SJSA1 (cell line): ENCODE data around the gene VPS8. TPM values are rescaled to one million over a fixed set of nuclear protein-coding genes. Genes with fewer than 3 reads are reported as not detected.

Experiments used
- DNase-seq, 2 experiments: peaks; one replicate each; pipeline ENCODE4 v3.0.0-alpha.2; 2015 to 2020; ENCODE audit warnings: low spot score in 2 of 2, low read depth in 1 of 2
- H3K27ac ChIP-seq: fragments of 250-450 bp; sonication (Bioruptor Pico); 2 replicates; pipeline ENCODE4 v1.5.1; 2020; ENCODE audit warnings: mild to moderate bottlenecking, moderate library complexity
- H3K27me3 ChIP-seq: fragments of 250-450 bp; sonication (Bioruptor Pico); replicated peaks from 2 replicates; pipeline ENCODE4 v1.5.1; 2020; ENCODE audit warnings: mild to moderate bottlenecking, moderate library complexity
- H3K36me3 ChIP-seq: fragments of 250-450 bp; sonication (Bioruptor Pico); 2 replicates; pipeline ENCODE4 v1.5.1; 2020; ENCODE audit warnings: mild to moderate bottlenecking
- H3K4me1 ChIP-seq: fragments of 250-450 bp; sonication (Bioruptor Pico); replicated peaks from 2 replicates; pipeline ENCODE4 v1.6.1; 2021; ENCODE audit warnings: mild to moderate bottlenecking
- H3K4me3 ChIP-seq: fragments of 250-450 bp; sonication (Bioruptor Pico); 2 replicates; pipeline ENCODE4 v1.5.1; 2020; ENCODE audit warnings: mild to moderate bottlenecking
- H3K9me3 ChIP-seq: fragments of 250-450 bp; sonication (Bioruptor Pico); replicated peaks from 2 replicates; pipeline ENCODE4 v1.5.1; 2020; ENCODE audit warnings: mild to moderate bottlenecking
- total RNA-seq: library from RNA; depleted of rRNA; stranded (reverse); fragments of >200 nt; shearing (Covaris generic); gene quantifications from 2 replicates; pipeline ENCODE4 v1.2.3, GENCODE V29; 2014

VPS8 gene
- total RNA-seq, 1 experiment from 2014 or later: 43.9 TPM

DNA sequence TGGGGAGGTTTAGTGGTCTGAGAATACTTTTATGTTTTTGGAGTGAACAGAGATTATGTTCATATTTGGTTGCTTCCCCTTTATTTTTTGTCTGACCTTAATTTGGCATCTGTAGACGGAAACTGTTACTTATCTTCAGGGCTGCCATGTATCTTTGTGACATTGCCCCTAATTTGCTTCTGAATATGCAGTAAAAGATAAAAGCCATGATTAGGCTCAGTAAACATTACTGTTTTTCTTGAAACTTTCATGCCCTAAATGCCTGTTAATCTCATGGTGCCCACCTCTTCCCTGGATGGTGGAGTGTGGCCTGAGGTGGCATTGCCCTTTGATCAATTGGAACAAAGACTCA, 234.2 kb downstream of the VPS8 start:
- H3K27me3 ChIP-seq: no peaks in the 10 kb centered on the region
- H3K27ac ChIP-seq: no peak overlapping the region
- H3K4me1 ChIP-seq: no peaks in the 10 kb centered on the region
- peaks cover 15% of the 10 kb centered on the region for H3K36me3 ChIP-seq
- DNase-seq: no peak
- no peak overlapping the region for H3K4me3 ChIP-seq
- H3K9me3 ChIP-seq: no peaks in the 10 kb centered on the region

GRCh38 chr3:185046603-185047002, 234.6 kb downstream of the VPS8 start:
- H3K27ac ChIP-seq: no peak overlapping the region

GRCh38 chr3:185049710-185050109, 237.7 kb downstream of the VPS8 start:
- Histone ChIP-seq H3K36me3 (peaks cover 28% of the 10 kb centered on the region), H3K4me3 (no peak overlapping the region), H3K9me3 (no peaks in the 10 kb centered on the region), H3K4me1 (no peaks in the 10 kb centered on the region), H3K27me3 (no peaks in the 10 kb centered on the region), H3K27ac (no peak overlapping the region)
- no peak for DNase-seq

More at GRCh38 chr3:185046603-185047002, 234.6 kb downstream of the VPS8 start:
- Histone ChIP-seq H3K4me1 (no peaks in the 10 kb centered on the region), H3K36me3 (peaks cover 15% of the 10 kb centered on the region), H3K27me3 (no peaks in the 10 kb centered on the region), H3K9me3 (no peaks in the 10 kb centered on the region), H3K4me3 (no peak overlapping the region)
- no peak for DNase-seq

GRCh38 chr3:185051801-185052200, 239.8 kb downstream of the VPS8 start:
- no peak for DNase-seq
- Histone ChIP-seq H3K27ac (no peak overlapping the region), H3K36me3 (peaks cover 31% of the 10 kb centered on the region), H3K4me1 (no peaks in the 10 kb centered on the region), H3K9me3 (no peaks in the 10 kb centered on the region), H3K27me3 (no peaks in the 10 kb centered on the region), H3K4me3 (no peak overlapping the region)

- Histone ChIP-seq H3K27ac (no peak overlapping the region), H3K36me3 (peaks cover 31% of the 10 kb centered on the region), H3K9me3 (no peaks in the 10 kb centered on the region), H3K4me1 (no peaks in the 10 kb centered on the region), H3K4me3 (no peak overlapping the region), H3K27me3 (no peaks in the 10 kb centered on the region)
- DNase-seq: no peak
Measured at GRCh38 chr3:185052631-185053030, 240.7 kb downstream of the VPS8 start.

GRCh38 chr3:185056908-185057307, 244.9 kb downstream of the VPS8 start:
- no peak for DNase-seq
- Histone ChIP-seq H3K9me3 (no peaks in the 10 kb centered on the region), H3K27me3 (no peaks in the 10 kb centered on the region), H3K36me3 (peaks cover 14% of the 10 kb centered on the region), H3K27ac (no peak overlapping the region), H3K4me1 (no peaks in the 10 kb centered on the region), H3K4me3 (no peak overlapping the region)

DNA sequence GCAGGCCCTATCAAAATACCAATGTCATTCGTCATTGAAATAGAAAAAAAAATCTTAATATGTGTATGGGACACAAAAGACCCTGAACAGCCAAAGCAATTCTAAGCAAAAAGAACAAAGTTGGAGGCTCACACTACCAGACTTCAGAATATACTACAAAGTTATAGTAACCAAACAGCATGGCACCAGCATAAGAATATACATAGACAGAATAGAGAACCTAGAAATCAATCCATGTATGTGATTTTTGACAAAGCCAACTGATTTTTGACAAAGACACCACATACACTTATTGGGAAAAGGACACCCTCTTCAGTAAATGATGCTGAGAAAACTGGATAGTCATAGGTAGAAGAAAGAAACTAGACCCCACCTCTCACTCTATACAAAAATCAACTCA, 245.9 kb downstream of the VPS8 start:
- no peaks in the 10 kb centered on the region for H3K27me3 ChIP-seq
- H3K4me1 ChIP-seq: no peaks in the 10 kb centered on the region
- no peak overlapping the region for H3K4me3 ChIP-seq
- no peaks in the 10 kb centered on the region for H3K9me3 ChIP-seq
- no peak overlapping the region for H3K27ac ChIP-seq
- DNase-seq: no peak
- H3K36me3 ChIP-seq: peaks cover 8% of the 10 kb centered on the region

DNA sequence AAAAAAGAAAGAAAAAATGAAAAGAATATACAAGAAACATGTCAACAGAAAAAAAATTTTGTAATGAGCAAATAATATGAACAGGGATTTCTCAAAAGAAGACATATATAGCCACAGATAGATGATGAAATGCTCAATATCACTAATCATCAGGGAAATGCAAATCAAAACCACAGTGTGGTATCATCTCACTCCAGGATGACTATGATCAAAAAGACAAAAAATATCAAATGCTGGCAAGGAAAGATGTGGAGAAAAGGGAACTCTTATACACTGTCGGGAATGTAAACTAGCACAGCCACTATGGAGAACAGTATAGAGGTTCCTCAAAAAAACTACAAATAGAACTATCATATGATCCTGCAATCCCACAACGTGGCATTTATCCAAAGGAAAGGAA, 246.8 kb downstream of the VPS8 start:
- H3K36me3 ChIP-seq: peaks cover 3% of the 10 kb centered on the region
- H3K9me3 ChIP-seq: no peaks in the 10 kb centered on the region
- no peak overlapping the region for H3K27ac ChIP-seq
- H3K4me1 ChIP-seq: no peaks in the 10 kb centered on the region
- DNase-seq: no peak
- no peaks in the 10 kb centered on the region for H3K27me3 ChIP-seq
- no peak overlapping the region for H3K4me3 ChIP-seq

GRCh38 chr3:185059766-185060165, 247.8 kb downstream of the VPS8 start:
- Histone ChIP-seq H3K4me1 (no peaks in the 10 kb centered on the region), H3K9me3 (no peaks in the 10 kb centered on the region), H3K4me3 (no peak overlapping the region), H3K27me3 (no peaks in the 10 kb centered on the region), H3K36me3 (0 out of 2 replicates have a peak, but pooled peaks cover 3% of the 10 kb centered on the region), H3K27ac (no peak overlapping the region)
- DNase-seq: no peak

DNA sequence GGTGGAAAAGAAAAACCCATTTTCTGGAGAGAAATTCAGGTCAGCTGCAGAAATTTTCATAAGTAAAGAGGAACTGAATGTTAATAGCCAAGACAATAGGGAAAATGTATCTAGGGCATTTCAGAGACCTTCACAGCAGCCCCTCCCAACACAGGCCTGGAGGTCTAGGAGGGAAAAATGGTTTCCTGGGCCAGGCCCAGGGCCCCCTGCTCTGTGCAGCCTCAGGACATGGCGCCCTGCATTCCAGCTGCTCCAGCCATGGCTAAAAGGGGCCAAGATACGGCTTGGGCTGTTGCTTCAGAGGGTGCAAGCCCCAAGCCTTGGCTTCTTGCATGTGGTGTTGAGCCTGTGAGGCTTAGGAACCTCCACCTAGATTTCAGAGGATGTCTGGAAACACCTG, 248.7 kb downstream of the VPS8 start:
- DNase-seq: no peak
- Histone ChIP-seq H3K9me3 (no peaks in the 10 kb centered on the region), H3K36me3 (0 out of 2 replicates have a peak, but pooled peaks cover 1% of the 10 kb centered on the region), H3K4me1 (no peaks in the 10 kb centered on the region), H3K4me3 (no peak overlapping the region), H3K27ac (no peak overlapping the region), H3K27me3 (no peaks in the 10 kb centered on the region)

DNA sequence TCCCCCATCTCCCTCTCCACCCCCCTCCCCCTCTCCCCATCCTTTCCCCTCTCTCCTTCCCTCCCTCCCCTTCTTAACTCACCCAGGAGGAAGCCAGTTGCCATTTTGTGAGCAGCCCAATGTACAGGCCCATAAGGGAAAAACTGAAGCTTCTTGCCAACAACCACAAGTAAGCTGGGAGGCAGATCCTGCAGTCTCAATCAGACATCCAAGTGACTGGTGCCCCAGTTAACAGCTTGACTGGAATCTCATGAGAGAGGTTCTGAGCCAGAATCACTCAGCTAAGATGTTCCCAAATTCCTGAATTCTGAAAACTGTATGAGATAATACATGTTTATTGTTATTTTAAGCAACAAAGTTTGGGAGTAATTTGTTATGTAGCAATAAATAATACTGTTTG, 250.2 kb downstream of the VPS8 start:
- no peaks in the 10 kb centered on the region for H3K27me3 ChIP-seq
- no peaks in the 10 kb centered on the region for H3K9me3 ChIP-seq
- DNase-seq: no peak
- H3K27ac ChIP-seq: no peak overlapping the region
- H3K4me3 ChIP-seq: no peak overlapping the region
- no peaks in the 10 kb centered on the region for H3K36me3 ChIP-seq
- H3K4me1 ChIP-seq: no peaks in the 10 kb centered on the region

- H3K36me3 ChIP-seq: no peaks in the 10 kb centered on the region
- H3K27me3 ChIP-seq: no peaks in the 10 kb centered on the region
- no peak overlapping the region for H3K27ac ChIP-seq
- H3K4me3 ChIP-seq: no peak overlapping the region
- no peaks in the 10 kb centered on the region for H3K4me1 ChIP-seq
- H3K9me3 ChIP-seq: no peaks in the 10 kb centered on the region
- no peak for DNase-seq
Measured at GRCh38 chr3:185063431-185063830, 251.5 kb downstream of the VPS8 start.

DNA sequence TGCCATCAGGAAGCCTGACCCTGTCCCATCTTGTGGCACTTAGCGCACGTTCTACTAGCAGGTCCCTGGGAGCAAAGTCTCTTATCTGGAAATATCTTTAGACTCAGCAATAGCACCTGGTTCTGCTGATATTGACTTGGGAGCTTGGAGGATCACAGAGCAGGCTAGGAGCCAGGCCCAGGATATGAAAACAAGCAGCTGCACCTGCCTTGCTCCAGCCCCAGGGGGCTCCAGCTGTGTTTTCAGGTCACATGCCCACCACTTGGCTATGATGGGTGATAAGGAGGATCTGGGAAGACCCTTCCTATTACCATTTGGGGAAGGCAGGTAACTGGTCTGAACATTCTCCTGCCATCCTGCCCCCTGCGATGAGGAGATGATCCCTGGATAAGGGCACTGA, 253.1 kb downstream of the VPS8 start:
- no peaks in the 10 kb centered on the region for H3K9me3 ChIP-seq
- no peaks in the 10 kb centered on the region for H3K36me3 ChIP-seq
- no peaks in the 10 kb centered on the region for H3K27me3 ChIP-seq
- no peak for DNase-seq
- H3K4me3 ChIP-seq: no peak overlapping the region
- H3K27ac ChIP-seq: no peak overlapping the region
- no peaks in the 10 kb centered on the region for H3K4me1 ChIP-seq

DNA sequence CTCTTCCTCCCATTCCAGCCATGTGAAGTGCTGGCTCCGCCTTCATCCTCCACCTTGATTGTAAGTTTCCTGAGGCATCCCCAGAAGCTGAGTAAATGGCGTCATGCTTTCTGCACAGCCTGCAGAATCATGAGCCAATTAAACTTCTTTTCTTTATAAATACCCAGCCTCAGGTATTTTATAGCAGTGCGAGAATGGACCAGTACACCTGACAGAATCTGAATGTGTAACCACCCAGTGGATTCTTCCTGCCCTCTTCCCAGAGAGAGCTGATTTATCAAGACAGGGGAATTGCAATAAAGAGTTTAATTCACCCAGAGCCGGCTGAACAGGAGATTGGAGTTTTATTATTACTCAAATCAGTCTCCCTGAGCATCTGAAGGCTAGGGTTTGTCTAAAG, 254.3 kb downstream of the VPS8 start:
- Histone ChIP-seq H3K27ac (no peak overlapping the region), H3K4me1 (no peaks in the 10 kb centered on the region), H3K27me3 (no peaks in the 10 kb centered on the region), H3K9me3 (no peaks in the 10 kb centered on the region), H3K36me3 (no peaks in the 10 kb centered on the region), H3K4me3 (no peak overlapping the region)
- no peak for DNase-seq

DNA sequence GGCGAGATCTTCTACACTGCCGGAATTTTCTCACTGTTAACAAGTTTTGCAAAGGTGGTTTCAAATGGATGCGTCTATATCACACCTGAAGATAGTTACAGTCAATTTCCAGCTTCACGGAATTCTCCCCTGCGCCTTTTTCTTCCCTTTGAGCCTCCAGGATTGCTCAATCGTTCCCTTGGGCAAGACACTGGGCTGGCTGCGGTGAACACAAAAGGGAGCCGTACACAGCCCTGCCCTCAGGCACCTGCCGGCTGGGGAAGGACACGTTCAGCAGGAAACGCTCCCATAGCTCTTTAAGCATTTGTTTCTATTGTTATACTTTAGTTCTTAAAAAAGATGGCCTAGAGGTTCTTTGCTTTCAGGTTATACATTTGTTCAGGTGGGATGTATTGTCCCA, 255.2 kb downstream of the VPS8 start:
- no peaks in the 10 kb centered on the region for H3K4me1 ChIP-seq
- H3K4me3 ChIP-seq: no peak overlapping the region
- DNase-seq: no peak
- H3K27ac ChIP-seq: no peak overlapping the region
- no peaks in the 10 kb centered on the region for H3K27me3 ChIP-seq
- H3K36me3 ChIP-seq: no peaks in the 10 kb centered on the region
- H3K9me3 ChIP-seq: no peaks in the 10 kb centered on the region
